H54 (cell line): ENCODE data around the gene PPP4R2.
"Not testable (repeated sequence)": the region's sequence is repeated elsewhere in the genome, so short reads cannot be mapped to it uniquely, and the experiment has no call there.

Experiments
- DNase-seq: peaks from one replicate; pipeline ENCODE4 v3.0.0; 2011; ENCODE audit warnings: low spot score, mixed read lengths; ENCODE audit not compliant: insufficient read length
- FAIRE-seq: peaks from 3 replicates; lab custom pipeline; 2011; peaks lifted over from hg19 to GRCh38; lab: Jason Lieb, UNC
- POLR2A ChIP-seq: IDR thresholded peaks from 2 replicates; pipeline ENCODE4 v1.6.1; 2011; ENCODE audit warnings: low read depth, mild to moderate bottlenecking, low read length

The PPP4R2 gene

DNA sequence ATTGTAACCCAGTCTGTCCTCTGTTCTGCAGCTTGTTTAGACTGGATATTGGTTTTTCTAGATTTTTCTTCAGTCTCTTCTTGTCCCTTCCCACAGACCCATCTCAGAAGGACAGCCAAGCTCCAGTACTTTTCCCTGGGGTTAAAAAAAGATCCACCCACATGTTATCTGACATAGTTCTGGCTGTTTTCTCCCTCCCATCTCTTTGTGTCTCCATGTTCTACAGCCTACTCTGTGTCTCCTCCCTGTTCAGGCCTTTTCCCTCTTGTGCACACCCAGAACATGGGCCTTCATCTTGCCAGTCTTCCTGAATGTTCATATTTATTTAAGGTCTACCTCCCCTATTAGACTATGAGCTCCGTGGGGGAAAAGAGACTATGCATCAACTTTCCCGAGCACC lies 5.1 kb upstream of the PPP4R2 start:
- DNase-seq (no peak), FAIRE-seq (no peak)
- TF ChIP-seq POLR2A: no peak

- no peak for DNase-seq
- no peak for TF ChIP-seq POLR2A
- FAIRE-seq: no peak
Observed at GRCh38 chr3:72993391-72993790, 3.2 kb upstream of the PPP4R2 start.

- FAIRE-seq: no peak
Observed at GRCh38 chr3:72995337-72995736, 1.3 kb upstream of the PPP4R2 start.

GRCh38 chr3:72996121-72996472 lies 514 bp upstream of the PPP4R2 start:
- DNase-seq (no peak), FAIRE-seq (no peak)
- TF ChIP-seq POLR2A: no peak

More at GRCh38 chr3:72995337-72995736, 1.3 kb upstream of the PPP4R2 start:
- no peak for DNase-seq
- no peak for TF ChIP-seq POLR2A

GRCh38 chr3:72997421-72997961 lies 880 bp downstream of the PPP4R2 start:
- FAIRE-seq (no peak), DNase-seq (no peak)
- TF ChIP-seq POLR2A: no peak

DNA sequence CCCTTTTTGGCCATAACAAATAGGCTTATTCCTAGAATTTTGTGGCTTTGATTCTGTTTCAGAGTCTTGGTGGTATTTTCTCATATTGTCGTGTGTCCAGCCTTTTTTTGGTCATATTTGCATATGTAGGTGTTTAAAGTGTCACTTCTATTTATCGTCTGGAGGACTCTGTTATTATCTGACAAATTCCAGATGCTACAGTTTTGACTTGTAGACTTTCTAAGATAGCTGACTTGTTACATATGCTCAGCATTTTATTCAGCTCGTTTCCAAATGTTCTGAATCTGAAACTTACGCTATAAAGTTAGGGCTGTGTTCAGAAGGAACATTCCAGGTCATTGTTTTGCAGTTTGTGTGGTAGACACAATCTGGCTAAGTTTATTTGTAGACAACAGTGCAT lies 1.9 kb downstream of the PPP4R2 start:
- FAIRE-seq (no peak), DNase-seq (no peak)
- no peak for TF ChIP-seq POLR2A

DNA sequence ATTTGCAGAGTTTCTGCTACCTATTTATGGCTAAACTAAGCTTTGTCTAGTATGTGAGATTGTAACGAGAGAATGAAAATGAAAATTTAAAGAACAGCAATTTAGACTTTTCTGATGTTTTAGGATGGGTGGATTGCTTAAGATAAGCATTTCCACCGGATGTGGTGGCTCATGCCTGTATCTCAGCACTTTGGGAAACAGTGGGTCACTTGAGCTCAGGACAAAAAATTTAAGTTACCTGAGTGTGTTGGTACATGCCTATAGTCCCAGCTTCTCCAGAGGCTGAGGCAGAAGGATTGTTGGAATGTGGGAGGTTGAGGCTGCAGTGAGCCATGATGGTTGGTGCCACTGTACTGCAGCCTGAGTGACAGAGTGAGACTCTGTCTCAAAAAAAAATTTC lies 3.3 kb downstream of the PPP4R2 start:
- FAIRE-seq: no peak
- TF ChIP-seq POLR2A: no peak
- DNase-seq: no peak

DNA sequence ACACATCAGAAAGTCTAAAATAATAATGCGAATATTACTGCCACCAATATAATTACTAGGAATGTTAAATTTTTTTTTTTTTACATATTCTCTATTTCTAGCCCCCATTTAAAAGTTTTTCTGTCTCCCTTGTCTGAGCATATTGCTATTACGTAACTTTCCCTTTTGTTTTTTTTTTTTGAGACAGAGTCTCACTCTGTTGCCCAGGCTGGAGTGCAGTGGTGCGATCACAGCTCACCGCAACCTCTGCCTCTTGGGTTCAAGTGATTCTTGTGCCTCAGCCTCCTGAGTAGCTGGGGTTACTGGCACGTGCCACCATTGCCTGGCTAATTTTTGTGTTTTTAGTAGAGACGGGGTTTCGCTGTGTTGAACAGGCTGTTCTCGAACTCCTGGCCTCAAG lies 6.4 kb downstream of the PPP4R2 start:
- FAIRE-seq, DNase-seq: not testable (repeated sequence)

GRCh38 chr3:73004316-73004715 lies 7.7 kb downstream of the PPP4R2 start:
- no peak for DNase-seq
- no peak for TF ChIP-seq POLR2A
- FAIRE-seq: no peak

DNA sequence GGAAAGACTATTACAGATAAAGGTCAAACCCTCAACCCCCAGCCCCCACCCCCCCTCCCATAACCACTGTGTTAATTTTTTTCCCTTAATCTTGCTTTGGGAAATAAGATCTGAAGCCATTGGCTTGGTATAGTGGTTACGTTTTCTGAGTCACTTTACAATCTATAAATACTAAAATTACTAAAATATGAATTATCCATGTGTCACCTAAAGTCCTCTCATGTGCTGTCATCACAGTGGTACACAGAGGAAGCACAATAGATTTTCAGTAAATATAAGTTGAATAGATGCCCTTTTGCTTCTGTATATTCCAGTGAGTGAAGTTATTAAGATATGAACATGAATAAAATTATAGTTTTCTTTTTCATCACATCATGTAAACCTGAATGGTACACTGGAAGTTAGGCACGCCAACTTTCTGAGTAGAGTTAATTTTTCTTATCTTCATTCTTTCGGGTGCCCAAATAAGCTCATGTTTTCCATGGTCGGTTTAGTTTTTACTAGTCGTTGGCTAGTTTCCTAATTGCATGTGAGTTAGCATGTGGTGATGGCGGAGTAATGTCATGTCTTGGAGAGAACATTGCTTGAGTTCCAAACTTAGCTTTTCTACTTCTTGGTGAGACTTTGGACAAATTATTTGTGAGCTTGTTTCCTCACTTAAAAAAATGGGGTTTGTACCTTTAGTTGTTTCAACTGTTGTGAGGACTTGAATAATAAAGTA lies 11.5 kb downstream of the PPP4R2 start:
- FAIRE-seq (no peak), DNase-seq (no peak)
- no peak for TF ChIP-seq POLR2A

- TF ChIP-seq POLR2A: no peak
- DNase-seq (no peak), FAIRE-seq (peak; percentile 53)
Observed at GRCh38 chr3:73009008-73009407, 12.4 kb downstream of the PPP4R2 start.

GRCh38 chr3:73009750-73010149 lies 13.1 kb downstream of the PPP4R2 start:
- TF ChIP-seq POLR2A: no peak
- peak; percentile 11 for FAIRE-seq
- DNase-seq: no peak

- DNase-seq: no peak
- FAIRE-seq: no peak
- no peak for TF ChIP-seq POLR2A
Observed at GRCh38 chr3:73010158-73010557, 13.5 kb downstream of the PPP4R2 start.

- DNase-seq (no peak), FAIRE-seq (no peak)
- no peak for TF ChIP-seq POLR2A
Observed at GRCh38 chr3:73018298-73018697, 21.7 kb downstream of the PPP4R2 start.

GRCh38 chr3:73018790-73019441 lies 22.3 kb downstream of the PPP4R2 start:
- FAIRE-seq: no peak
- no peak for TF ChIP-seq POLR2A
- DNase-seq: no peak
